CD4-positive, alpha-beta T cell treated with Interleukin-2 at 100 ng/mL for 4 hours (primary cell): ENCODE data around the gene WDR54.
"Not testable (repeated sequence)": the region's sequence is repeated elsewhere in the genome, so short reads cannot be mapped to it uniquely, and the experiment has no call there.

Experiments
- DNase-seq: peaks from one replicate; pipeline ENCODE4 v3.0.0-alpha.2; 2020; ENCODE audit warnings: low spot score

Gene WDR54

GRCh38 chr2:74407682-74408081, 13.8 kb upstream of the WDR54 start:
- DNase-seq = no peak

GRCh38 chr2:74413001-74413698, 8.4 kb upstream of the WDR54 start:
- no peak for DNase-seq

GRCh38 chr2:74414441-74414840, 7.1 kb upstream of the WDR54 start:
- DNase-seq = no peak

- no peak for DNase-seq
Measured at GRCh38 chr2:74414881-74415761, 6.4 kb upstream of the WDR54 start.

- no peak for DNase-seq
Measured at GRCh38 chr2:74415762-74416395, 5.7 kb upstream of the WDR54 start.

GRCh38 chr2:74416778-74417177, 4.8 kb upstream of the WDR54 start:
- no peak for DNase-seq

GRCh38 chr2:74417197-74417596, 4.3 kb upstream of the WDR54 start:
- no peak for DNase-seq

GRCh38 chr2:74417763-74418162, 3.8 kb upstream of the WDR54 start:
- no peak for DNase-seq

GRCh38 chr2:74418312-74418711, 3.2 kb upstream of the WDR54 start:
- no peak for DNase-seq

GRCh38 chr2:74419345-74419744, 2.2 kb upstream of the WDR54 start:
- DNase-seq = no peak

- no peak for DNase-seq
Measured at GRCh38 chr2:74420006-74420405, 1.5 kb upstream of the WDR54 start.

- DNase-seq = not testable (repeated sequence)
Measured at GRCh38 chr2:74420443-74421103, 957 bp upstream of the WDR54 start.

GRCh38 chr2:74423231-74424095, 1.9 kb downstream of the WDR54 start:
- DNase-seq = no peak

- DNase-seq = no peak
Measured at GRCh38 chr2:74424139-74424992, 2.8 kb downstream of the WDR54 start.

- no peak for DNase-seq
Measured at GRCh38 chr2:74424995-74425406, 3.5 kb downstream of the WDR54 start.

- DNase-seq = no peak
Measured at GRCh38 chr2:74425523-74425922, 4.0 kb downstream of the WDR54 start.

GRCh38 chr2:74426181-74426758, 4.7 kb downstream of the WDR54 start:
- no peak for DNase-seq

- no peak for DNase-seq
Measured at GRCh38 chr2:74427551-74427950, 6.0 kb downstream of the WDR54 start.

- no peak for DNase-seq
Measured at GRCh38 chr2:74428675-74429074, 7.1 kb downstream of the WDR54 start.
